ENCODE data around the gene SLIRP.

DNA sequence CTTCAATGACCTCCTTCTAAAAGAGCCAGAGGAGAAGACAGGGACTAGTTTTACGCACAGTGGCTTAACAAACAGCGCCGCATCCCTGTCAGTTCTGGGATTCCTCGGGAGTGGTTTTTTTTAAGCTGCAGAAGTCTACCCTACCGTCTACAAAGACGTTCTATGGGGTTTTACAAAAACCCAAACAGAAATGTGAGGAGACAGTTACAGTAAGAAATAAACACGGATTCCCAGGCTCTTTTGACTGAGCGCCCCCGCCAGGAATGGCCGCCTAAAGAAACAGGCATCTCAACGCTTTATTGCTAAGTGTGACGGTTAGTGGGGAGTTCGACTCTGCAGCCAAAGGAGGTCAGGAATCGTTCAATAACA, 564 bp upstream of the SLIRP start:
- TF ChIP-seq, protein P1, sequence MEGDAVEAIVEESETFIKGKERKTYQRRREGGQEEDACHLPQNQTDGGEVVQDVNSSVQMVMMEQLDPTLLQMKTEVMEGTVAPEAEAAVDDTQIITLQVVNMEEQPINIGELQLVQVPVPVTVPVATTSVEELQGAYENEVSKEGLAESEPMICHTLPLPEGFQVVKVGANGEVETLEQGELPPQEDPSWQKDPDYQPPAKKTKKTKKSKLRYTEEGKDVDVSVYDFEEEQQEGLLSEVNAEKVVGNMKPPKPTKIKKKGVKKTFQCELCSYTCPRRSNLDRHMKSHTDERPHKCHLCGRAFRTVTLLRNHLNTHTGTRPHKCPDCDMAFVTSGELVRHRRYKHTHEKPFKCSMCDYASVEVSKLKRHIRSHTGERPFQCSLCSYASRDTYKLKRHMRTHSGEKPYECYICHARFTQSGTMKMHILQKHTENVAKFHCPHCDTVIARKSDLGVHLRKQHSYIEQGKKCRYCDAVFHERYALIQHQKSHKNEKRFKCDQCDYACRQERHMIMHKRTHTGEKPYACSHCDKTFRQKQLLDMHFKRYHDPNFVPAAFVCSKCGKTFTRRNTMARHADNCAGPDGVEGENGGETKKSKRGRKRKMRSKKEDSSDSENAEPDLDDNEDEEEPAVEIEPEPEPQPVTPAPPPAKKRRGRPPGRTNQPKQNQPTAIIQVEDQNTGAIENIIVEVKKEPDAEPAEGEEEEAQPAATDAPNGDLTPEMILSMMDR (IDR thresholded peaks at IDR 0.05; ENCODE audit: borderline replicate concordance, extremely low read depth, low read length, poor library complexity, severe bottlenecking), result peak; percentile 43
- no peak for TF ChIP-seq EZH2 (IDR thresholded peaks at IDR 0.05; ENCODE audit: borderline replicate concordance, low read depth, low read length, severe bottlenecking)
